Measurements from ENCODE around the gene MSGN1. TPM values are rescaled to one million over a fixed set of nuclear protein-coding genes. Genes with fewer than 3 reads are reported as not detected.

The MSGN1 gene
- total RNA-seq, 1 donor from 2014 or later: not detected

- Mint-ChIP-seq H3K4me3 (ENCODE audit: unreplicated experiment) (no peak overlapping the region), H3K27ac (ENCODE audit: unreplicated experiment) (no peak overlapping the region), H3K9me3 (ENCODE audit: unreplicated experiment) (no peaks in the 10 kb centered on the region), H3K4me1 (ENCODE audit: low read depth, unreplicated experiment) (no peaks in the 10 kb centered on the region), H3K27me3 (ENCODE audit: low read depth, unreplicated experiment) (peaks cover 13% of the 10 kb centered on the region), H3K36me3 (ENCODE audit: low read depth, unreplicated experiment) (no peaks in the 10 kb centered on the region)
- no peak for DNase-seq (ENCODE audit: low read depth)
- Histone ChIP-seq H2AFZ (ENCODE audit: low read depth, low read length) (no peak overlapping the region), H3K4me1 (ENCODE audit: insufficient read depth, low read length) (no peaks in the 10 kb centered on the region), H3K4me3 (ENCODE audit: insufficient read depth, low read depth, low read length) (no peak overlapping the region), H3K79me2 (ENCODE audit: insufficient read depth, low read length) (no peaks in the 10 kb centered on the region), H3K9ac (ENCODE audit: low read length) (no peak overlapping the region), H3K9me3 (ENCODE audit: insufficient read depth, low read depth, low read length) (no peaks in the 10 kb centered on the region), H3K27me3 (ENCODE audit: insufficient read depth, low read length) (no peaks in the 10 kb centered on the region), H3K36me3 (ENCODE audit: insufficient read depth, low read length) (no peaks in the 10 kb centered on the region), H4K20me1 (ENCODE audit: insufficient read depth, low read length) (no peaks in the 10 kb centered on the region), H3K4me2 (ENCODE audit: low read length) (no peak overlapping the region), H3K27ac (ENCODE audit: low read depth, low read length) (no peak overlapping the region)
- no peak for FAIRE-seq
- TF ChIP-seq EZH2 (IDR thresholded peaks at IDR 0.05; ENCODE audit: insufficient read depth, low read length): no peak
- no peak for TF ChIP-seq CTCF (IDR thresholded peaks at IDR 0.05; ENCODE audit: insufficient read depth, low read depth, low read length)
Measured at GRCh38 chr2:17864676-17865075, 48.4 kb downstream of the MSGN1 start.

DNA sequence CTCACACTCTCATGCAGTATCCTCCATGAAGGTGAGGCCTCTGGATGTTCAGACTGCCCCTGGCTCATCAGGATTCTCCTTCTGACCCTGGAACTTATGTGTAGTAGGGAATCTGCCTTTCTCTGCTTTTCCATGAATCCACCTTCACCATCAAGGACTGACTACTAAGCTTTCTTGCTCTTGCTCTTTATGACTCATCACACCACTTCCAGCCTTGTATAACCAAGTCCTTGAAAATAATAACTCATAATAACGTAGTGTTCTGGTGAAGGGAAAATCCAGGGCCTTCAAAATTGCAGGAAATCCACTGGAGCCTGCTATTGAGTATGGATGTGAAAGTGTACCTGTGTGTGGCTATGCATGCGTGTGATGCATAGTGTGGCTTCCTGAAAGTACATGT lies 50.9 kb downstream of the MSGN1 start:
- no peaks in the 10 kb centered on the region for H3K36me3 Mint-ChIP-seq (ENCODE audit: low read depth, unreplicated experiment)
- Histone ChIP-seq H3K4me3 (ENCODE audit: insufficient read depth, low read depth, low read length) (no peak overlapping the region), H3K4me1 (ENCODE audit: insufficient read depth, low read length) (no peaks in the 10 kb centered on the region), H4K20me1 (ENCODE audit: insufficient read depth, low read length) (no peaks in the 10 kb centered on the region), H3K9ac (ENCODE audit: low read length) (no peak overlapping the region), H3K4me2 (ENCODE audit: low read length) (no peak overlapping the region), H3K27me3 (ENCODE audit: insufficient read depth, low read length) (no peaks in the 10 kb centered on the region), H2AFZ (ENCODE audit: low read depth, low read length) (no peak overlapping the region), H3K79me2 (ENCODE audit: insufficient read depth, low read length) (no peaks in the 10 kb centered on the region), H3K36me3 (ENCODE audit: insufficient read depth, low read length) (no peaks in the 10 kb centered on the region), H3K27ac (ENCODE audit: low read depth, low read length) (no peak overlapping the region), H3K9me3 (ENCODE audit: insufficient read depth, low read depth, low read length) (no peaks in the 10 kb centered on the region)
- H3K4me3 Mint-ChIP-seq (ENCODE audit: unreplicated experiment): no peak overlapping the region
- FAIRE-seq (no peak), DNase-seq (ENCODE audit: low read depth) (peak; percentile 16)
- TF ChIP-seq CTCF (IDR thresholded peaks at IDR 0.05; ENCODE audit: insufficient read depth, low read depth, low read length) (no peak), EZH2 (IDR thresholded peaks at IDR 0.05; ENCODE audit: insufficient read depth, low read length) (no peak)
- no peaks in the 10 kb centered on the region for H3K4me1 Mint-ChIP-seq (ENCODE audit: low read depth, unreplicated experiment)
- no peaks in the 10 kb centered on the region for H3K9me3 Mint-ChIP-seq (ENCODE audit: unreplicated experiment)
- peaks cover 10% of the 10 kb centered on the region for H3K27me3 Mint-ChIP-seq (ENCODE audit: low read depth, unreplicated experiment)
- H3K27ac Mint-ChIP-seq (ENCODE audit: unreplicated experiment): no peak overlapping the region

Other genes with a start within 250 kb of the MSGN1 start
- gene SMC6, start 62.6 kb upstream of the MSGN1 start, total RNA-seq: 17.3 and 20.1 TPM in 2 replicates
- gene GEN1, start 62.3 kb upstream of the MSGN1 start, total RNA-seq: 4.6 and 9.1 TPM in 2 replicates
- 0.84 and 1.7 TPM in 2 replicates for gene KCNS3, start 62.2 kb downstream of the MSGN1 start, total RNA-seq

Data from astrocyte (in vitro differentiated cells and primary cell).